PC-9 (cell line): ENCODE measurements around the gene CLASRP. TPM values are rescaled to one million over a fixed set of nuclear protein-coding genes. Genes with fewer than 3 reads are reported as not detected.

Experiments used
- BruUV-seq: library from RNA; stranded (reverse); fragments of 400-500 nt; replicated peaks from 2 replicates; lab custom pipeline; 2021; lab: Mats Ljungman, UMichigan
- CTCF ChIA-PET: fragments of 300-600 bp; sonication (Branson Sonifier 250); formaldehyde crosslinking; loops from one replicate; lab custom pipeline; 2022; ENCODE audit warnings: antibody characterized with exemption; lab: Charles Lee
- POLR2A ChIA-PET: fragments of 300-600 bp; sonication (Branson Sonifier 250); formaldehyde crosslinking; loops from one replicate; lab custom pipeline; 2022; ENCODE audit warnings: antibody characterized with exemption; ENCODE audit not compliant: unreplicated experiment; lab: Charles Lee
- DNase-seq, 2 experiments: peaks; one replicate each; pipeline versions ENCODE4 v3.0.0 to v3.0.0-alpha.2; 2015 to 2022; ENCODE audit warnings: mixed read lengths in 1 of 2
- H2AFZ ChIP-seq: fragments of 200-600 bp; sonication (generic); 2 replicates; pipeline ENCODE4 v1.8.1; 2017; ENCODE audit warnings: antibody characterized with exemption
- H3F3A ChIP-seq: fragments of 200-600 bp; sonication (generic); 2 replicates; pipeline ENCODE4 v1.8.1; 2017; ENCODE audit warnings: antibody characterized with exemption, mild to moderate bottlenecking, low read depth; ENCODE audit not compliant: insufficient read depth
- H3K27ac ChIP-seq: fragments of 200-600 bp; sonication (generic); 2 replicates; pipeline ENCODE4 v1.6.1; 2016; ENCODE audit warnings: mixed run types
- H3K27me3 ChIP-seq: fragments of 200-600 bp; sonication (generic); 2 replicates; pipeline ENCODE4 v1.6.1; 2016; ENCODE audit warnings: low read depth, mixed run types; ENCODE audit not compliant: insufficient read depth
- H3K36me3 ChIP-seq: fragments of 200-600 bp; sonication (generic); 2 replicates; pipeline ENCODE4 v1.6.1; 2016; ENCODE audit warnings: low read depth, mixed run types
- H3K4me1 ChIP-seq: fragments of 200-600 bp; sonication (generic); replicated peaks from 2 replicates; pipeline ENCODE4 v1.6.1; 2016; ENCODE audit warnings: mixed run types; ENCODE audit not compliant: insufficient read depth
- H3K4me2 ChIP-seq: fragments of 200-600 bp; sonication (generic); 2 replicates; pipeline ENCODE4 v1.6.1; 2017; ENCODE audit warnings: mixed run types
- H3K4me3 ChIP-seq: fragments of 200-600 bp; sonication (generic); 2 replicates; pipeline ENCODE4 v1.6.1; 2016; ENCODE audit warnings: mixed run types
- H3K79me2 ChIP-seq: fragments of 200-600 bp; sonication (generic); 2 replicates; pipeline ENCODE4 v1.6.1; 2017; ENCODE audit warnings: low read depth, mixed run types
- H3K9me2 ChIP-seq: fragments of 200-600 bp; sonication (generic); 2 replicates; pipeline ENCODE4 v1.8.1; 2017; ENCODE audit warnings: mild to moderate bottlenecking; ENCODE audit not compliant: insufficient read depth
- H3K9me3 ChIP-seq: fragments of 200-600 bp; sonication (generic); 2 replicates; pipeline ENCODE4 v1.8.1; 2016; ENCODE audit warnings: low read depth; ENCODE audit not compliant: insufficient read depth
- H4K20me1 ChIP-seq: fragments of 200-600 bp; sonication (generic); 2 replicates; pipeline ENCODE4 v1.8.1; 2017; ENCODE audit not compliant: insufficient read depth
- EZH2 ChIP-seq: fragments of 200-600 bp; sonication (generic); IDR thresholded peaks from 2 replicates; pipeline ENCODE4 v1.8.0; 2017; ENCODE audit warnings: antibody characterized with exemption, low read depth
- intact Hi-C: fragments of 100-400 bp; cut with micrococcal nuclease; formaldehyde crosslinking; loops from one replicate; pipeline ENCODE4 v1.10.0; 2022; ENCODE audit not compliant: unreplicated experiment
- total RNA-seq: library from RNA; stranded (reverse); gene quantifications from 2 replicates; pipeline ENCODE4 v1.2.3, GENCODE V29; 2021
- TF ChIP-seq, protein P1 (sequence below): fragments of 200-600 bp; sonication (generic); conservative IDR thresholded peaks from 2 replicates; pipeline ENCODE4 v1.6.1; 2017; ENCODE audit warnings: mixed run types, antibody characterized with exemption, mild to moderate bottlenecking, moderate library complexity

CLASRP gene
- total RNA-seq, 1 experiment from 2014 or later, result 76.8 TPM

DNA sequence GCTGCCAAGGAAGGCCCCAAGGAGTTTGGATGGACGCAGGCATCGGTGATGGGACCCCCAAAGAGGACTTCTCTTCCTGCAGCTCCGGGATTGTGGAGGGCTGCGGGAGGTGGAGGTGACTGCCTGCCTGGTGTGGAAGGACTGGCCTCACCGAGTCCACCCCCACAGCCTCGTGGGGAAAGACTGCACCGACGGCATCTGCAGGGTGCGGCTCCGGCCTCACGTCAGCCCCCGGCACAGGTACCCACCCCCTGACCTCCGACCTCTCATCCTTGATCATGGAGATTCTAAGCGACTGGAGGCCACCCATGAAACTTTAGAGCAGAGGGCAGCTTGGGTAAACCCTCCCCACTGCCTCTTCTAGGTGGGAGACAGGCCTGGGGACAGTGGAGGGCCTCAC, 16.9 kb upstream of the CLASRP start:
- no peak overlapping the region for H3K4me2 ChIP-seq
- H3K4me1 ChIP-seq, result no peaks in the 10 kb centered on the region
- H2AFZ ChIP-seq, result no peak overlapping the region
- CTCF ChIA-PET, result no interaction called here
- H3K79me2 ChIP-seq, result no peaks in the 10 kb centered on the region
- H4K20me1 ChIP-seq, result no peaks in the 10 kb centered on the region
- no peak for DNase-seq
- no TSS peak for BruUV-seq
- H3K27me3 ChIP-seq, result no peaks in the 10 kb centered on the region
- no peaks in the 10 kb centered on the region for H3K9me3 ChIP-seq
- intact Hi-C loops, result no loop called here
- no peak overlapping the region for H3K4me3 ChIP-seq
- no peak overlapping the region for H3K27ac ChIP-seq
- H3K9me2 ChIP-seq, result no peaks in the 10 kb centered on the region
- H3K36me3 ChIP-seq, result no peaks in the 10 kb centered on the region
- H3F3A ChIP-seq, result no peaks in the 10 kb centered on the region
- TF ChIP-seq EZH2, result no peak
- POLR2A ChIA-PET, result no interaction called here

DNA sequence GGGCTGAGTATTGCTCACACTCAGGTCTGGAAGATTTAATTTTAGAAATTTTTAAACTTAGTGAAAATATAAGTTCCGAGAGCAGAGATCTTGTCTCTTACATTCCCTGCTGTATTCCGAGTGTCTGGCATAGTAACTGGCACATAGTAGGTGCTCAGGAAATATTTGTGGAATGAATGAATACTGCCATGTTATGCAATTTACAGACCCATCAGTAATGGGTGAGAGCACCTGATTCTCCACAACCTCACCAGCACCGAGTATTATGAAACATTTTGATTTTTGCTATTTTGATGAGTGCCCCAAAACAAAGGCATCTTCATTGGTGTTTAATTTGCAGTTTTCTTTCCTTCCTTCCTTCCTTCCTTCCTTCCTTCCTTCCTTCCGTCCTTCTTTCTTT, 15.8 kb upstream of the CLASRP start:
- H3K4me3 ChIP-seq, result no peak overlapping the region
- H3K79me2 ChIP-seq, result no peaks in the 10 kb centered on the region
- no peak overlapping the region for H2AFZ ChIP-seq
- intact Hi-C loops, result no loop called here
- H3K27ac ChIP-seq, result no peak overlapping the region
- no TSS peak for BruUV-seq
- H3K4me1 ChIP-seq, result no peaks in the 10 kb centered on the region
- TF ChIP-seq EZH2, result no peak
- TF ChIP-seq, protein P1, sequence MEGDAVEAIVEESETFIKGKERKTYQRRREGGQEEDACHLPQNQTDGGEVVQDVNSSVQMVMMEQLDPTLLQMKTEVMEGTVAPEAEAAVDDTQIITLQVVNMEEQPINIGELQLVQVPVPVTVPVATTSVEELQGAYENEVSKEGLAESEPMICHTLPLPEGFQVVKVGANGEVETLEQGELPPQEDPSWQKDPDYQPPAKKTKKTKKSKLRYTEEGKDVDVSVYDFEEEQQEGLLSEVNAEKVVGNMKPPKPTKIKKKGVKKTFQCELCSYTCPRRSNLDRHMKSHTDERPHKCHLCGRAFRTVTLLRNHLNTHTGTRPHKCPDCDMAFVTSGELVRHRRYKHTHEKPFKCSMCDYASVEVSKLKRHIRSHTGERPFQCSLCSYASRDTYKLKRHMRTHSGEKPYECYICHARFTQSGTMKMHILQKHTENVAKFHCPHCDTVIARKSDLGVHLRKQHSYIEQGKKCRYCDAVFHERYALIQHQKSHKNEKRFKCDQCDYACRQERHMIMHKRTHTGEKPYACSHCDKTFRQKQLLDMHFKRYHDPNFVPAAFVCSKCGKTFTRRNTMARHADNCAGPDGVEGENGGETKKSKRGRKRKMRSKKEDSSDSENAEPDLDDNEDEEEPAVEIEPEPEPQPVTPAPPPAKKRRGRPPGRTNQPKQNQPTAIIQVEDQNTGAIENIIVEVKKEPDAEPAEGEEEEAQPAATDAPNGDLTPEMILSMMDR, result no peak
- ChIA-PET CTCF (no interaction called here), POLR2A (no interaction called here)
- H3K9me2 ChIP-seq, result no peaks in the 10 kb centered on the region
- no peaks in the 10 kb centered on the region for H3K27me3 ChIP-seq
- H3K9me3 ChIP-seq, result no peaks in the 10 kb centered on the region
- no peak for DNase-seq
- no peaks in the 10 kb centered on the region for H3F3A ChIP-seq
- H4K20me1 ChIP-seq, result no peaks in the 10 kb centered on the region
- no peak overlapping the region for H3K4me2 ChIP-seq
- H3K36me3 ChIP-seq, result no peaks in the 10 kb centered on the region

DNA sequence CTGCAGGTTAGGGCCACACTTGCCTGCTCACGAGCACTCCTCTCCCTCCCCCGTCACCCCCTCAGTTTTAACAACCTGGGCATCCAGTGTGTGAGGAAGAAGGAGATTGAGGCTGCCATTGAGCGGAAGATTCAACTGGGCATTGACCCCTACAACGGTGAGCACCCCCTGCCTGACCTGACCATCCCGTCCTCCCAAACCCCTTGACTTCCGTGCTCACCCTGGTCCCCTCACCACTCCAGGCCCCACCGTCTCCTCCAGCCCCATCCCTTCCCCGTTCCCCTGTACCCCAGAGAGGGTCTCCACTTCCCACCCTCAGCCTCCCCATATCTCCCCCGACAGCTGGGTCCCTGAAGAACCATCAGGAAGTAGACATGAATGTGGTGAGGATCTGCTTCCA, 13.6 kb upstream of the CLASRP start:
- TF ChIP-seq, protein P1, result no peak
- no peak for TF ChIP-seq EZH2
- ChIA-PET POLR2A (no interaction called here), CTCF (no interaction called here)
- no peaks in the 10 kb centered on the region for H4K20me1 ChIP-seq
- H3K4me2 ChIP-seq, result no peak overlapping the region
- H3K4me1 ChIP-seq, result no peaks in the 10 kb centered on the region
- no TSS peak for BruUV-seq
- H3F3A ChIP-seq, result peaks cover 5% of the 10 kb centered on the region; the same call in 1 of the 2 replicates
- H2AFZ ChIP-seq, result no peak overlapping the region
- no peaks in the 10 kb centered on the region for H3K36me3 ChIP-seq
- H3K9me3 ChIP-seq, result no peaks in the 10 kb centered on the region
- H3K27ac ChIP-seq, result no peak overlapping the region
- no peaks in the 10 kb centered on the region for H3K79me2 ChIP-seq
- intact Hi-C loops, result no loop called here
- no peaks in the 10 kb centered on the region for H3K9me2 ChIP-seq
- no peak overlapping the region for H3K4me3 ChIP-seq
- H3K27me3 ChIP-seq, result no peaks in the 10 kb centered on the region
- no peak for DNase-seq

DNA sequence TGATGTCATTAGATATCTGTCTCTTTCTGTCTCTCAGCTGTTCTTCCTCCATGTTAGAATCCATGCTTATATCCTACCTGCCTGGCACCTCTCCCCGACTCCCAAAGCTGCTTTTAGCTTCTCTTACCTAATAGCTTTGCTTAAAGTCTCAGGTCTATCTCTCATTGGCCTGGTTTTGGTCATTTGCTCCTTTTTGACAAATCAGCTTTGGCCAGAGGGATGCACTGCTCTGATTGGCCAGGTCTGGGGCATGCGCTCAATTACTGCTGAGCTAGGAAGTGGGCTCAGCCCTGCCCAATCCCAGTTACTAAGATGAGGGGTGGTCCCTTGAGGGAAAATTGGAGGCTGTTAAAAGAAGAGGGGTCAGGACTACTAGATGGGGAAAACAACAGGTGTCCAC, 11.5 kb upstream of the CLASRP start:
- H3K27ac ChIP-seq, result no peak overlapping the region
- CTCF ChIA-PET, result no interaction called here

More for the DNA sequence above, 11.5 kb upstream of the CLASRP start:
- BruUV-seq, result no TSS peak
- H3K4me2 ChIP-seq, result no peak overlapping the region
- intact Hi-C loops, result no loop called here
- H3K27me3 ChIP-seq, result no peaks in the 10 kb centered on the region
- DNase-seq, result no peak
- H3K4me3 ChIP-seq, result no peak overlapping the region
- H3K4me1 ChIP-seq, result no peaks in the 10 kb centered on the region
- H3K36me3 ChIP-seq, result no peaks in the 10 kb centered on the region
- no peaks in the 10 kb centered on the region for H3K79me2 ChIP-seq
- no peak overlapping the region for H2AFZ ChIP-seq
- no peaks in the 10 kb centered on the region for H4K20me1 ChIP-seq
- POLR2A ChIA-PET, result no interaction called here
- TF ChIP-seq, protein P1, result no peak
- TF ChIP-seq EZH2, result no peak
- H3F3A ChIP-seq, result peaks cover 5% of the 10 kb centered on the region; the same call in 1 of the 2 replicates
- no peaks in the 10 kb centered on the region for H3K9me3 ChIP-seq
- H3K9me2 ChIP-seq, result no peaks in the 10 kb centered on the region
